GM19328 (cell line): ENCODE results near the gene ITGA5.

Experiments used
- ATAC-seq: cut with Tn5 transposase; IDR thresholded peaks from one replicate; pipeline ENCODE4 v1.9.1; 2021; ENCODE audit warnings: mild to moderate bottlenecking, moderate library complexity; ENCODE audit not compliant: unreplicated experiment

Gene ITGA5

GRCh38 chr12:54419088-54419887 lies at the start of gene ITGA5:
Gene ITGA5 (minus strand): TSS chr12:54419266. CDS start chr12:54419198, 68 bp downstream.
- ATAC-seq, result no peak

- no peak for ATAC-seq
Measured at GRCh38 chr12:54465857-54466523, 46.9 kb upstream of the ITGA5 start.

GRCh38 chr12:54463484-54463883 lies 44.4 kb upstream of the ITGA5 start:
- no peak for ATAC-seq

GRCh38 chr12:54463034-54463433 lies 44.0 kb upstream of the ITGA5 start:
- no peak for ATAC-seq

- no peak for ATAC-seq
Measured at GRCh38 chr12:54460317-54460923, 41.4 kb upstream of the ITGA5 start.

GRCh38 chr12:54459355-54459754 lies 40.3 kb upstream of the ITGA5 start:
- no peak for ATAC-seq

- no peak for ATAC-seq
Measured at GRCh38 chr12:54455760-54456469, 36.8 kb upstream of the ITGA5 start.

GRCh38 chr12:54452628-54453027 lies 33.6 kb upstream of the ITGA5 start:
- ATAC-seq, result no peak

- ATAC-seq, result no peak
Measured at GRCh38 chr12:54448344-54448743, 29.3 kb upstream of the ITGA5 start.

- ATAC-seq, result no peak
Measured at GRCh38 chr12:54447917-54448316, 28.9 kb upstream of the ITGA5 start.

GRCh38 chr12:54444206-54444605 lies 25.1 kb upstream of the ITGA5 start:
- ATAC-seq, result no peak

- ATAC-seq, result no peak
Measured at GRCh38 chr12:54443446-54443845, 24.4 kb upstream of the ITGA5 start.

GRCh38 chr12:54442961-54443360 lies 23.9 kb upstream of the ITGA5 start:
- no peak for ATAC-seq

- ATAC-seq, result no peak
Measured at GRCh38 chr12:54442099-54442498, 23.0 kb upstream of the ITGA5 start.

- no peak for ATAC-seq
Measured at GRCh38 chr12:54439521-54440255, 20.6 kb upstream of the ITGA5 start.

GRCh38 chr12:54439096-54439495 lies 20.0 kb upstream of the ITGA5 start:
- no peak for ATAC-seq

GRCh38 chr12:54438517-54438916 lies 19.5 kb upstream of the ITGA5 start:
- no peak for ATAC-seq

- no peak for ATAC-seq
Measured at GRCh38 chr12:54437697-54438096, 18.6 kb upstream of the ITGA5 start.

- ATAC-seq, result no peak
Measured at GRCh38 chr12:54437243-54437642, 18.2 kb upstream of the ITGA5 start.

GRCh38 chr12:54432815-54433164 lies 13.7 kb upstream of the ITGA5 start:
- no peak for ATAC-seq
